HG03571 (cell line): Measurements from ENCODE around the gene SCGB1C1.
"Not testable (repeated sequence)": the region's sequence is repeated elsewhere in the genome, so short reads cannot be mapped to it uniquely, and the experiment has no call there.

ENCODE experiments used
- ATAC-seq: cut with Tn5 transposase; IDR thresholded peaks from one replicate; pipeline ENCODE4 v1.9.1; 2021; ENCODE audit not compliant: unreplicated experiment

SCGB1C1 gene

GRCh38 chr11:192674-193128 is at the start of gene SCGB1C1:
SCGB1C1 (plus strand) TSS chr11:193078; CDS start chr11:193100, 22 bp downstream.
- ATAC-seq: not testable (repeated sequence)

GRCh38 chr11:180242-180641 is 12.6 kb upstream of the SCGB1C1 start:
- not testable (repeated sequence) for ATAC-seq

GRCh38 chr11:189200-189783 is 3.6 kb upstream of the SCGB1C1 start:
- ATAC-seq: peak; percentile 4

- peak; percentile 92 for ATAC-seq
These were observed 3.0 kb upstream of the SCGB1C1 start for GRCh38 chr11:189843-190311.

- ATAC-seq: not testable (repeated sequence)
These were observed 2.3 kb upstream of the SCGB1C1 start for GRCh38 chr11:190546-190945.

GRCh38 chr11:191490-192478 is 1.1 kb upstream of the SCGB1C1 start:
- ATAC-seq: not testable (repeated sequence)

GRCh38 chr11:193481-193880 is 603 bp downstream of the SCGB1C1 start:
- not testable (repeated sequence) for ATAC-seq

GRCh38 chr11:196786-197731 is 4.2 kb downstream of the SCGB1C1 start:
- no peak for ATAC-seq

- ATAC-seq: no peak
These were observed 4.9 kb downstream of the SCGB1C1 start for GRCh38 chr11:197741-198235.

GRCh38 chr11:198236-198806 is 5.4 kb downstream of the SCGB1C1 start:
- ATAC-seq: no peak

GRCh38 chr11:199004-199581 is 6.2 kb downstream of the SCGB1C1 start:
- no peak for ATAC-seq

GRCh38 chr11:199782-200181 is 6.9 kb downstream of the SCGB1C1 start:
- no peak for ATAC-seq

GRCh38 chr11:200224-201003 is 7.5 kb downstream of the SCGB1C1 start:
- ATAC-seq: no peak

GRCh38 chr11:201966-202365 is 9.1 kb downstream of the SCGB1C1 start:
- ATAC-seq: no peak

- no peak for ATAC-seq
These were observed 9.6 kb downstream of the SCGB1C1 start for GRCh38 chr11:202490-202889.

- no peak for ATAC-seq
These were observed 10.4 kb downstream of the SCGB1C1 start for GRCh38 chr11:203056-203944.

- ATAC-seq: no peak
These were observed 11.2 kb downstream of the SCGB1C1 start for GRCh38 chr11:203945-204586.
